HG02623 (cell line): ENCODE measurements around the gene RAB4B.
"Not testable (repeated sequence)": the region's sequence is repeated elsewhere in the genome, so short reads cannot be mapped to it uniquely, and the experiment has no call there.

Experiments used
- ATAC-seq: cut with Tn5 transposase; IDR thresholded peaks from one replicate; pipeline ENCODE4 v1.9.1; 2021; ENCODE audit warnings: moderate library complexity; ENCODE audit not compliant: unreplicated experiment

Gene RAB4B

DNA sequence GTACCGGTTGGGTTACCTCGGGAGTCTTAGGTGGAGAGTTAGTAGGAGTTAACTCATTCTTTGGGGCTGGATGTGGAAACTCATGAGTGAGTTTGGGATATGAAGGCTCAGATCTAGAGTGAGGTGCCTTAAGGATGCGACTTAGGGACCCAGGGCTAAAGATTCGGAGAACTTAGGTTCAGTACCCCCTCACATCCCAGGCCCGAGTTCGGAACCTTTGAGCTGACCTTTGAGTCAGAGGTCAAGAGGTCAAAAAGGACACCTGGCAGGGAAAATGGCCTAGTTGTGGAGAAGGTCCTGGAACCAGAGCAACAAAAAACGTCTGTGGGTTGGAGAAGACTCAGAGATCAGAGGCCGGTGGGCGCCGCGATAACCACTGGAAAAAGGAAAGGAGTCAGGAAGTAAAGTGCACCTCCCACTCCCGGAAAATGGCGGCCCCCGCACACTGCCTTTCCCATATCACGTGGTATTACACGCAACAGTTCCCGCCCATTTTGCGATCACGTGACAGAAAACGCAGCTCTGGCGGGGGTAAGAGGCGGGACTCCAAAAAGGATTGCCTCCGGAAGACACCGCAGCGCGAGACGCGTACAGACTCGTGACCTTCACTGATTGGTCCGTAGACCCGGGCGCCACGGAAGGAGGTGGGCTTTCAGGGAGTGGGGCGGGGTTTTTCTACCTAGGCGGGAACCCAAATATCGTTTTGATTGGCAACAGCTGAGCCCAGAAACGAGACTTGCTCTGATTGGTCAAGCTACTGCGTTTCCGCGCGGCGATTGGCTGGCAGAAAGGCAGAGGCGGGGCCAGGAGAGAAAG, 27.8 kb upstream of the RAB4B start, which contains the start of gene ACTMAP:
ACTMAP (minus strand) TSS at position 420 of the 816 bp plus-strand sequence. CDS start 674 bp downstream, outside the sequence.
- ATAC-seq = peak; percentile 81

DNA sequence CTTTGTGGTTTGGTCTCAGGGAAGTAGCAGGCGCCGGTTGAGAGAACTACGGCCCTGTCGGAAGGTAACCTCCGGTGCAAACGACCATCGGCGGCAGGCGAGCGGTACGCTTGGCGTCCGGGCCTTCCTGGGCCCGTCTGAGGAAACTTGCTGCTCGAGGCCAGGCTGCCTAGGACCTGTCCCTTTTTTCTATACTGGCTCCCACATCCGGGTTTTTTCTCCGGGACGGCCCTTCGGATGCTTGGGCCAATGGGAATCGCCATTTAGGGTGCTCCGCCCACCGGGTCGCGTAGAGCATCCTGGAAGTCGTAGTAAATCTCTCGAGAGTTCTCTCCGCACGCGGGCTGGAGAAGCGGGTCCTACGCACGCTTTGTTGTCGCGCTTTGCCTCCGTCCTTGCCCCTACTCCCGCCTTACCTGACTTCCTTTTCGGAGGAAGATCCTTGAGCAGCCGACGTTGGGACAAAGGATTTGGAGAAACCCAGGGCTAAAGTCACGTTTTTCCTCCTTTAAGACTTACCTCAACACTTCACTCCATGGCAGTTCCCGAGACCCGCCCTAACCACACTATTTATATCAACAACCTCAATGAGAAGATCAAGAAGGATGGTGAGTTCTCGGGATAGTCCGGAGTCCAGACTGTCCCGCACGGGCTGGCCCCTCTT, 27.0 kb upstream of the RAB4B start, which contains the start of gene SNRPA:
SNRPA (plus strand) TSS at position 330 of the 664 bp plus-strand sequence; CDS start at position 536, 206 bp downstream.
- peak; percentile 50 for ATAC-seq

DNA sequence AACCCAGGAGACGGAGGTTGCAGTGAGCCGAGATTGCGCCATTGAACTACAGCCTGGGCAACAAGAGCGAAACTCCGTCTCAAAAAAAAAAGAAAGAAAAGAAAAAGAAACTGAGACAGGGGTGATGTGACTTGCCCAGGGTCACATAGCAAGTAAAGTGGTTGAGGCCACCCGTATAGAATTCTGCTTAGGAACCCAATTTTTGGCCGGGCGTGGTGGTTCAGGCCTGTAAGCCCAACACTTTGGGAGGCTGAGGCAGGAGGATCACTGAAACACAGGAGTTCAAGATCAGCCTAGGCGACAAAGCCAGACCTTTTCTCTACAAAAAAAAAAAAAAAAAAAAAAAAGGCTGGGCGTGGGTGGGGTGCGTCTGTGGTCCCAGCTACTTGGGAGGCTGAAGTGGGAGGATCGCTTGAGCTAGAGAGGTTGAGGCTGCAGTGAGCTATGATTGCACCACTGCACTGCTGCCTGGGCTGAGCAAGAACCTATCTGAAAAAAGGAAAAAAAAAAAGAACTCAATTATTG, 25.7 kb upstream of the RAB4B start:
- ATAC-seq = no peak

DNA sequence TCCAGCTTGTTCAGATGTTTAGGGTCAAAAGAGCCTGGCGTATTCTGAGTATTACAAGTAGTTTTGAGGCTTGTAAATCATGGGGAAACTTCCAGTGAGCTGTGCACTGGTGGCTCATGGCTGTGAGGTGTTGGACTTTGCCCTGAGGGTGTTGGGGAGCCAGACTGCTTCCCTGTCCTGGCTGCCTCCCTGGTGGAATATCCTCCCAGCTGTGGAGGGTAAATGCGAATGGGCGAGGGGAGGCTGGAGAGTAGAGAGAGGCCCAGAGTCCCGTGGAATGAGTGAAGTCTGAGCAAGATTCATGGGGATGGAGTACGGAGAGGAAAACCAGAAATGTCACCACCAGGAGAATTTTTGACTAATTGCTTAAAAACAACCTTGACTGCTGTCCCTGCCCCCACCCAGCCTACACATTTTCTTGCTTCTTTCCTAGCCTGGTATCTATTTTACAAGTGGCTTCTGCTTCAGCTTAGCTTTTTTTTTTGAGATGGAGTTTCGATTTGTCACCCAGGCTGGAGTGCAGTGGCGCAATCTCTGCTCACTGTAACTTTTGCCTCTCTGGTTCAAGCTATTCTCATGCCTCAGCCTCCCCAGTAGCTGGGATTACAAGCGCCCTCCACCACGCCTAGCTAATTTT, 23.3 kb upstream of the RAB4B start:
- ATAC-seq = no peak

DNA sequence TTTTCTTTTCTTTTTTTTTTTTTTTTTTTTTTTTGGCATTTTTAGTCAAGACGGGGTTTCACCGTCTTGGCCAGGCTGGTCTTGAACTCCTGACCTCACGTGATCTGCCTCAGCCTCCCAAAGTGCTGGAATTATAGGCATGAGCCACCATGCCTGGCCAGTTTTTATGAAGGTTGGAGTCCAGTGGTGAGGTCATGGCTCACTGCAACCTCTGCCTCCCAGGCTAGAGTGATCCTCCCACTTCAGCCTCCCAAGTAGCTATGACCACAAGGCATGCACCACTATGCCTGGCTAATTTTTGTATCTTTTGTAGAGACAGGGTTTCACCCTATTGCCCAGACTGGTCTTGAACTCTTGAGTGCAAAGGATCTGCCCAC, 22.8 kb upstream of the RAB4B start:
- no peak for ATAC-seq

DNA sequence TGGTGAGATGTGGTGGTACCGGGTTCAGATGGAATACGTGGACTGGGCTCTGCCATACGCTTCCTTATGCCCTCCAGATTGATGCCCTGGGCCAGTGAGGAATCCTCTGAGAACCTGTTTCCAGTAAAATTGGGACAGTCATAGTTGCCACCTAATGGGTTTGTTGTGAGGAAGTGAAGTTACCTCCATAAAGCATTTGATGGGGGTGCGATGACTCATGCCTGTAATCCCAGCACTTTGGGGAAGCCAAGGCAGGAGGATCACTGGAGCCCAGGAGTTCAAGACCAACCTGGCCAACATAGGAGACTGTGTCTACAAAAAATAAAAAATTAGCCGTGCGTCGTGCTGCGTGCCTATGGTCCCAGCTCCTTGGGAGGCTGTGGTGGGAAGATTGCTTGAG, 22.3 kb upstream of the RAB4B start:
- no peak for ATAC-seq

DNA sequence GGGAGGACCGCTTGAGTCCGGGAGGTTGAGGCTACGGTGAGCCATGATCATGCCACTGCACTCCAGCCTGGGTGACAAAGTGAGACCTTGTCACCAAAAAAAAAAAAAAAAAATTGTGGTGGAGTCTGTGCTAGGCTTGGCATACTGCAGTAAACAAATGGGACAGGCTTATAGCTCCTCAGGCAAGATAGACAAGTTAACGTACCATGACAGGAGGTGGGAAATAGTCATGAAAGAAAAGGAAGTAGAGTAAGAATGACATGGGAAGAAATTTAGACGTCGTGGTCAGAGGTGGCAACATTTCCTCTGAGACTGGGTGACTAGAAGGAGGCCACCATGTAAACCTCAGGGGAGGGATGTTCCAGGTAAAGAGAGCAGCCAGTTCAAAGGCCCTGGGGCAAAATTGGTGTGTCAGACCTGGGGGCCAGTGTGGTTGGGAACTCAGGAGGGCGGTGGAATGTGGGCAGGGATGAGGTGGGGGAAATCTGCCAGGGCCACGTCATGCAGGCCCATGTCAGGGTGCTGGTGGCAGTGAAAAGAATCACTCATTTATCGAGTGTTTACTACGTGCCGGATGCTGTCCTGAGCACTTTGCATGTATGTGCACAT, 21.4 kb upstream of the RAB4B start:
- no peak for ATAC-seq

DNA sequence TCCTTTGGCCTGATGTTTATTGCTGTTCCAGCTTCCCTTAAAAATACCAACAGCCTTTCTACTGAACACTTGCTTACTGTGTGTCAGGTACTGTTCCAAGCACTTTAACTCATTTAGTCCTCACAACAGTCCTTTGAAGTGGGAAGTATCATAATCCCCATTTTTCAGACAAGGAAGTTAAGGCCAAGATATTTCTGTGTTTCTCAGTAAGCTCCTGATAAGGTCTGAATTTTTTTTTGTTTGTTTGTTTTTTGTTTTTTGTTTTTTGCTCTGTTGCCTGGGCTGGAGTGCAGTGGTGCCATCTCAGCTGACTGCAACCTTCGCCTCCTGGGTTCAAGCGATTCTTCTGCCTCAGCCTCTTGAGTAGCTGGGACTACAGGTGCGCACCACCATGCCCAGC, 19.6 kb upstream of the RAB4B start:
- ATAC-seq = no peak

DNA sequence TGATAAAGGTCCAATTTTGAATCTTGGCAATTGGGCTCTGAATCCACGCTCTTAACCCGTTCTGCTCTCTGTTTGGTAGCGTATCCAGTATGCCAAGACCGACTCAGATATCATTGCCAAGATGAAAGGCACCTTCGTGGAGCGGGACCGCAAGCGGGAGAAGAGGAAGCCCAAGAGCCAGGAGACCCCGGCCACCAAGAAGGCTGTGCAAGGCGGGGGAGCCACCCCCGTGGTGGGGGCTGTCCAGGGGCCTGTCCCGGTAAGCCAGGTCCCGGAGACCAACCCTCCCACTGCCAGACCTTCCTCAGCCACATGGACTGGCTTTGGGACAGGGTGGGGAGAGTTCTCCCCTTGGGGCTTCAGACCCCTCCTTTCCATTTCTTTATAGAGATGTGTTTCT, 18.7 kb upstream of the RAB4B start:
- no peak for ATAC-seq

DNA sequence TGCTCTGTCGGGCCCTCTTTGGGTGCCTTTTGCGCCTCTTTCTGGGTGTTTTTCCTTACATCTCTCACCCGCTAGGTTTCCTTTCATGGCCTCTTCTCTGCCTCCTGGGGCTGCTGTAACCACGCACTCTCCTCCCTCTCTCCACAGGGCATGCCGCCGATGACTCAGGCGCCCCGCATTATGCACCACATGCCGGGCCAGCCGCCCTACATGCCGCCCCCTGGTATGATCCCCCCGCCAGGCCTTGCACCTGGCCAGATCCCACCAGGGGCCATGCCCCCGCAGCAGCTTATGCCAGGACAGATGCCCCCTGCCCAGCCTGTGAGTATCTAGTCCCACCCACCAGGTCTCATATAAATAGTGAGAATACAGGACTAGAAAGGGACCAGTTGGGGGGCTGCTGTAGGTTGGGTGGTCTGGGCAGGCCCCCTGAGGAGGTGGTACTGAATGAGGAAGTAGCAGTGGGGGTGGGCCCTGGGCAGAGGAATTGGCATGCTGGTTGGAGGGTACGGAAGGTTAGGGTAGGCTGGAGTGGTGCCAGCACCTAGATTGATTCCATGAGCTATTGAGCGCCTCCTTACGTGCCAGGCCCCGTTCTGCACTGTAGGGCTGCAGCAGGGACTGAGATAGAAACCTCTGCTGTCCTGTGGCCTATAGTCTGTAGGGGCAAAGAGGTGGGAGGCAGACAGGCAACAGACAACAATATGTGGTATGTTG, 15.1 kb upstream of the RAB4B start:
- ATAC-seq = no peak

DNA sequence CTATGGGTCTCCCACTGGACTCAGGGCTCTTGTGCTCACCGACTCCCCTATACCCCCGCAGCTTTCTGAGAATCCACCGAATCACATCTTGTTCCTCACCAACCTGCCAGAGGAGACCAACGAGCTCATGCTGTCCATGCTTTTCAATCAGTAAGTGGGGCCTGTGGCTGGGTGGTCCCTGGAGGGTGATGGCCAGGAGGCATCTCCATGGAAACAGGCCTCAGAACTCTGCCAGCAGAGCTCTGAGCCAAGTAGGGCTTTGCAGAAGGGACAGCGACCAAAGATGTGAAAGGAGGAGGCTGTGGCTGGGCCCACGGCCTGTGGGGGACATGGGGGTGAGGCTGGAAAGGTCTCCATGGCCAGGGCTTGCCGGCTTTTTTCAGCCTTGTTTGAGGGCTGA, 14.5 kb upstream of the RAB4B start:
- no peak for ATAC-seq

DNA sequence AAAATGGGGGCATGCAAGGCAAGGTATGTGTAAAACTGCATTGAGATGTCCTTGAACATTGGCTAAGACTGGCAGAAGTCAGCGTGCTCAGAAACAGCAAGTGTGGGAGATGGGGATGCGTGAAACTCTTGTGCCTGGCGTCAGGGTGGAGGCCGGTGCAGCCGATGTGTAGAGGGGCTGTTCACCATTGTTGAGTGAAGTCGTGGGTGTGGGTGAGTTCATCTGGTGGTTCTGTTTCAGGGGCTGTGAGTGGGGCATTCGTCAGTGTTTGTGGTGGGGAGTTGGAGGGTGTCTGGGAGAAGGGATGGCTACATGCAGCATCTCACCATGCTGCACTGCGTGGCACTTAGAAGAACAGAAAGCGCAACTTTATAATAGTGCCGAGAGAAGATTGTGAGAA, 14.1 kb upstream of the RAB4B start:
- ATAC-seq = no peak

DNA sequence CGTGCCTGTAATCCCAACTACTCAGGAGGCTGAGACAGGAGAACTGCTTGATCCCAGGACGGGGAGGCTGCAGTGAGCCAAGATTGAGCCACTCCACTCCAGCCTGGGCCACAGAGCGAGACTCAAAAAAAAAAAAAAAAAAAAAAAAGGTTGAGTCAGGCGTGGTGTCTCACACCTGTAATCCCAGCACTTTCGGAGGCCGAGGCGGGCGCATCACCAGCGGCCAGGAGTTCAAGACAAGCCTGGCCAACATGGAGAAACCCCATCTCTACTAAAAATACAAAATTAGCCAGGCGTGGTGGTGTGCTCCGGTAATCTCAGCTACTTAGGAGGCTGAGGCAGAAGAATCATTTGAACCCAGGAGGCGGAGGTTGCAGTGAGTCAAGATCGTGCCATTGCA, 11.7 kb upstream of the RAB4B start:
- not testable (repeated sequence) for ATAC-seq

DNA sequence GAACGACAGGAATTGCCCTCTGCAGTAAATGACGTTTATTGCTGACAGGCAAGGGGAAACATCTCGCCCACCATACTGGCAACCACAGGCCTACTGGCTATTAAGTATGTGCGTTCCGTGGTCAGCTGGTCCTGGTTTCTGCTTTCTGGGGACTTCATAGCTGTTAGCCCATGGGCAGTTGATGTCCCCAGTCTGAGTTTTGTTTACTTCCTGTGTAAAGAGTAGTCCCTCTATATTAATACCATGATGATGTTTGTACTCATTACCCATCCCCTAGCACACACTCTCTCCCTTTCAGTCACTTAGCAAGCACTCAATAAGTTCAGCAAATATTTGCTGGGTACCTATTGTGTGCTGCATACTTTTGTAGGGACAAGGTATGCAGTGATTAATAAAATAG, 9.2 kb upstream of the RAB4B start:
- no peak for ATAC-seq

DNA sequence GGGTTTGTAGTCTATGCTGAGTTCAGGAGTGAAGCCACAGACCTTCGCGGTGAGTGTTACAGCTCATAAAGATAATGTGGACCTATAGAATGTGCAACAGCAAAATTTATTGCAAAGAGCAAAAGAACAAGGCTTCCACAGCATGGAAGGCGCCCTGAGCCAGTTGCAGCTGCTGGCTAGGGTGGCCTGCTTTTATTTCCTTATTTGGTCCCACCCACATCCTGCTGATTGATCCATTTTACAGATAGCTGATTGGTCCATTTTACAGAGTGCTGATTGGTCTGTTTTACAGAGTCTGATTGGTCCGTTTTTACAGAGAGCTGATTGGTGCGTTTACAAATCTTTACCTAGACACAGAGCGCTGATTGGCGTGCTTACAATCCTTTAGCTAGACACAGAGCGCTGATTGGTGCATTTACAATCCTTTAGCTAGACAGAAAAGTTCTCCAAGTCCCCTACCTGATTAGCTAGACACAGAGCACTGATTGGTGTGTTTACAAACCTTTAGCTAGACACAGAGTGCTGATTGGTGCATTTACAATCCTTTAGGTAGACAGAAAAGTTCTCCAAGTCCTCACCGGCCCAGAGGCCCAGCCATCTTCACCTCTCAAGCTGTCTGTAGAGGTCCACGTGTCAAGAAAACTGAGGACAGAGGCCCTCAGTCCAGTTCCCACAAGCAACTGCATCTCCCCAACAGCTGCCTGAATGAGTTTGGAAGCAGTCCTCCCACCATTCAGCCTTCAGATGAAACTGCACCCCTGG, 6.8 kb upstream of the RAB4B start:
- ATAC-seq = not testable (repeated sequence)

DNA sequence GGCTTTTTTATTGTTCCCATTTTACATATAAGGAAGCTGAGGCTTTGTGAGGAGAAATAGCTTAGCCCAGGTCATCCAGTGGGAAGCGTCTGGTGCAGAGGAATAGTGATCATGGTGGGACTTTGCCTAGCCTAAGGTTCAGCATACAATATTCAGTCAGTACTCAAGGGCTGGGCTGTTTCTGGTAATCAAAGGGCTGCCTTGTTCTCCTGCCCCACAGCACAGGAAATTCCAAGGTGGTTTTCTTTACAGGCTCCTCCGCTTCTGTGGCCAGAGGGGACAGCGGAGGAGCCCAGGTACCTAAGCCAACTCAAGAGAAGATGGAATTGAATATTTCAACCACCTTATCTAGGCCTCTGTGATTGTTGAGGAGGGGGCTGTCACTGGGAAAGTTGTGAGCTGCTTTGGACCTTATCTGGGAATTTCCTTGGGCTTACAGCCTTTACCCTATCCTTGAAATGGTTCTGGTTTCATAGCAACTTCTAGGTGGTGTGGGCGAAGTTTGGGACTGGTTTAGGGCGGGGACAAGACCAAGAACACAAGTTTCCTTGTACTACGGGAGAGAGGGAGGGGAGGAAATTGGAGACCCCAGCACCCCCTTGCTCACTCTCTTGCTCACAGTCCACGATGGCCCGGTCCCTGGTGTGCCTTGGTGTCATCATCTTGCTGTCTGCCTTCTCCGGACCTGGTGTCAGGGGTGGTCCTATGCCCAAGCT, 3.0 kb upstream of the RAB4B start, which contains the start of gene MIA:
MIA (plus strand) TSS at position 606 of the 716 bp plus-strand sequence; CDS start at position 628, 22 bp downstream.
- no peak for ATAC-seq

DNA sequence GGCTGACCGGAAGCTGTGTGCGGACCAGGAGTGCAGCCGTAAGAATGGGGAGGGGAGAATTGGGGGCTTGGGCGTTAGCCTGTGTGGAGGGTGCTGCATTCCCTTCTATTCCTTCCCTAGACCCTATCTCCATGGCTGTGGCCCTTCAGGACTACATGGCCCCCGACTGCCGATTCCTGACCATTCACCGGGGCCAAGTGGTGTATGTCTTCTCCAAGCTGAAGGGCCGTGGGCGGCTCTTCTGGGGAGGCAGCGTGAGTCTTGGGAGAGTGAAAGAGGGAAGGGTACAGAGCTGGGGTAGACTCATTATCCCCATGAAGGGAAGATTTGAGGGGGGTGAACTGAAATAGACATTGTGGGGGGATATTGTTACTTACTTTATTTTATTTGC, 2.4 kb upstream of the RAB4B start:
- no peak for ATAC-seq

DNA sequence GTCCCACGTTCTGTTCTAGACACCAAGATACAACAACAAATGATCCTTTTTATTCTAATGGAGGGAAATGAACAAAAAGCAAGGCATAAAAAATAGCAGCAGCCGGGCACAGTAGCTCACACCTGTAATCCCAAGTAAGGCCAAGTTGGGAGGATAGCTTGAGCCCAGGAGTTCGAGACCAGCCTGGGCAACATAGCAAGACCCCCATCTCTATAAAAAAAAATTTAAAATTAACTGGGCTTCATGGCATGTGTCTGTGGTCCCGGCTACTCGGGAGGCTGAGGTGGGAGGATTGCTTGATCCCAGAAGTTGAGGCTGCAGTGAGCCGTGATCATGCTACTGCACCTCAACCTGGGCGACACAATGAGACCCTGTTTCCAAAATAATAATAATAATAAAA, 1.7 kb upstream of the RAB4B start:
- no peak for ATAC-seq
